ACC112 (cell line): ENCODE data around the gene SLC4A2.
"Not testable (repeated sequence)": the region's sequence is repeated elsewhere in the genome, so short reads cannot be mapped to it uniquely, and the experiment has no call there.

Experiments
- H2AFZ ChIP-seq: fragments of 200-600 bp; sonication (generic); one replicate; pipeline ENCODE4 v1.6.0; 2017; ENCODE audit warnings: antibody characterized with exemption, low read length; ENCODE audit not compliant: unreplicated experiment
- H3K27ac ChIP-seq: fragments of 200-600 bp; sonication (generic); 2 replicates; pipeline ENCODE4 v1.5.1; 2014; ENCODE audit warnings: low read depth, mild to moderate bottlenecking, antibody characterized with exemption, low read length, moderate library complexity
- H3K27me3 ChIP-seq: fragments of 200-600 bp; sonication (generic); 2 replicates; pipeline ENCODE4 v1.6.1; 2014; ENCODE audit warnings: mild to moderate bottlenecking, antibody characterized with exemption, low read length, moderate library complexity, mixed read lengths; ENCODE audit not compliant: insufficient read depth
- H3K36me3 ChIP-seq: fragments of 200-600 bp; sonication (generic); 2 replicates; pipeline ENCODE4 v1.6.1; 2016; ENCODE audit warnings: mild to moderate bottlenecking, antibody characterized with exemption, low read length, moderate library complexity, mixed read lengths; ENCODE audit not compliant: insufficient read depth
- H3K4me1 ChIP-seq: fragments of 200-600 bp; sonication (generic); one replicate; pipeline ENCODE4 v1.6.1; 2016; ENCODE audit warnings: low read length, mixed read lengths; ENCODE audit not compliant: insufficient read depth, unreplicated experiment, control insufficient read depth
- H3K4me3 ChIP-seq: fragments of 200-600 bp; sonication (generic); 2 replicates; pipeline ENCODE4 v1.5.1; 2014; ENCODE audit warnings: mild to moderate bottlenecking, low read depth, low read length
- H3K79me2 ChIP-seq: fragments of 200-600 bp; sonication (generic); one replicate; pipeline ENCODE4 v1.6.0; 2016; ENCODE audit warnings: low read length; ENCODE audit not compliant: control insufficient read depth, unreplicated experiment, insufficient read depth

Gene SLC4A2

DNA sequence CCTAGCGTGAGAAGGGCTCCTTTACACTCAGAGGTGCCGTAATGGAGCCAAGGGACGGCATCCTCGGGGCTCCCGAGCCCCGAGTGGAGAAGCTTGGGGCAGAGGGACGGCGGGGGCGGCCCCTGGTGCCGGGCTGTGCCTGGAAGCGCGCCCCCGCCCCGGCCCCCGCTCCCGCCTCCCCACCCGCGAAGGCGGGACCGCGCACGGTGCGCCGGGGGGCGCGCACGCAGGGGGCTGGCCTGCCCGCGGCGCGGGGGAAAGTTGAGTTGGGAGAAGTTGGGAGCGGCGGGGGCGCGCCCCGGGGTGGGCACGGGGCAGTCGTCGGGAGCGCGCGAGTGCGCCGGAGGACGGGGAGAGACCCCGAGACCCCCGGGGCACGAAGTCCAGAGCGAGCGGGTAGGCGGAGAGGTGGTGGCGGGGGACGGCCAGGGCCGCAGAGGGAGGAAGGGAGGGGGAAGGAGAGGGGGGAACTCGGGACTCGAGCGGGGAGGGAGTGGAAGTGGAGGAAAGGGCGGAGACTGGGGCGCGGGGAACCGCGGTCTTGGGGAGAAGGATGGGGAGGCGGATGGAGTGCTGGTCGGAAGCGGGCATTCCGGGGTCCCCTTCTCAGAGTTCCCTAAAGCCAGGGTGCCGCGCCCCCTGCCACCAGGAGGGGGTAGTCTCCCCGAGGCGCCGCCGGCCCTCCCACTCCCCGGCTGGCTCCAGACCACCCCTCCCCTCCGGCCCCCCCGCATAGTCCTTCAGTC is at the start of gene SLC4A2:
SLC4A2 (plus strand) TSS at position 223 of the 746 bp plus-strand sequence. CDS start 2,399 bp downstream, outside the sequence.
- H3K79me2 ChIP-seq: peaks cover 34% of the 10 kb centered on the region
- peak within 1 kb of the TSS; percentile 85 for H3K27ac ChIP-seq
- peak within 1 kb of the TSS; percentile 91 for H3K4me3 ChIP-seq
- no peaks in the 10 kb centered on the region for H3K27me3 ChIP-seq
- H3K36me3 ChIP-seq: no peaks in the 10 kb centered on the region
- H2AFZ ChIP-seq: peak within 1 kb of the TSS; percentile 71
- H3K4me1 ChIP-seq: peaks cover 44% of the 10 kb centered on the region

- Histone ChIP-seq H3K4me3 (no peak overlapping the region), H3K27me3 (peaks cover 2% of the 10 kb centered on the region; the same call in 1 of the 2 replicates), H3K4me1 (peaks cover 11% of the 10 kb centered on the region), H3K27ac (no peak overlapping the region), H3K79me2 (no peaks in the 10 kb centered on the region), H2AFZ (no peak overlapping the region), H3K36me3 (no peaks in the 10 kb centered on the region)
Measured at GRCh38 chr7:151010037-151010306, 49.4 kb upstream of the SLC4A2 start.

DNA sequence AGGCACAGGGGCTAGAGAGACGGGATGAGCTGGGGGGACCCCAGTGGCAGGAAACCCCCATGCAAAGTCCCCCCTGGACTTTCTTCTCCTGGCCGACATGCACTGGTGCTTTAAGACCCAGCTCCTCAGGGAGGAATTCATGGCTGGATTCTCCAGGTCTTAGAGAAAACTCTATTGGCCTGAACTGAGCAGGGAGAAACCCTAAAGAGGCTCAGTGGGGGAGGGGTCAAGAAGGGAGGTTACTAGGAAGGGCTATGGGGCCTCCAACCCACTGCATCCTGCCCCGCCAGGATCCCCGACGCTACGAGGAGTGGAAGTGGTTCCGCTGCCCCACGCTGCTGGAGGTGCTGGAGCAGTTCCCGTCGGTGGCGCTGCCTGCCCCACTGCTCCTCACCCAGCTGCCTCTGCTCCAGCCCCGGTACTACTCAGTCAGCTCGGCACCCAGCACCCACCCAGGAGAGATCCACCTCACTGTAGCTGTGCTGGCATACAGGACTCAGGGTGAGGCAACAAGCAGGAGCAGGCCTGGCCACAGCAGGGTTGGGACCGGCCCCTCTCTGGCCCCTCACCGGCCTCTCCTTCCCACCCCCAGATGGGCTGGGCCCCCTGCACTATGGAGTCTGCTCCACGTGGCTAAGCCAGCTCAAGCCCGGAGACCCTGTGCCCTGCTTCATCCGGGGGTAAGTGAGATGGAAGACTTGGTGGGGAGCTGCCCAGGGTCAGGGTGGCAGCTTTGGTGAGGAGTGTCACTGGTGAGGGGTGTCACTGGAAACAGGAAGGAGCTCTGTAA is 48.9 kb upstream of the SLC4A2 start:
- H3K4me1 ChIP-seq: peaks cover 11% of the 10 kb centered on the region
- H3K36me3 ChIP-seq: no peaks in the 10 kb centered on the region
- H3K79me2 ChIP-seq: no peaks in the 10 kb centered on the region
- no peak overlapping the region for H3K4me3 ChIP-seq
- no peak overlapping the region for H3K27ac ChIP-seq
- peak overlapping the region; percentile 23 for H2AFZ ChIP-seq
- no peaks in the 10 kb centered on the region for H3K27me3 ChIP-seq

- Histone ChIP-seq H3K36me3 (no peaks in the 10 kb centered on the region), H3K27me3 (no peaks in the 10 kb centered on the region), H3K79me2 (no peaks in the 10 kb centered on the region), H3K4me1 (peaks cover 11% of the 10 kb centered on the region), H2AFZ (peak overlapping the region; percentile 23), H3K4me3 (no peak overlapping the region), H3K27ac (no peak overlapping the region)
Measured at GRCh38 chr7:151011097-151011409, 48.3 kb upstream of the SLC4A2 start.

DNA sequence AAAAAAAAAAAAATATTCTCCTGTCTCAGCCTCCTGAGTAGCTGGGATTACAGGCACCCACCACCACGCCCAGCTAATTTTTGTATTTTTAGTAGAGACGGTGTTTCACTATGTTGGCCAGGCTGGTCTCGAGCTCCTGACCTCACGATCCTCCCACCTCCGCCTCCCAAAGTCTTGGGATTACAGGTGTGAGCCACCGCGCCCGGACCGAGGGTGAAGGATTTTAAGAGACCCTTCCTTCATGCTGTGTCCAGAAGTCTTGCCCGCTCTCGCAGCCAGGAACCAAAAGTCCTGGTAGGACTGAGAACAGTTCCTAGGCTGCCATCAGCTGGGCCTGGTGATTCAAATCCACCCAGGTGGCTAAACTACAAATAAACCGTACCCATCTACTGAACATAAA is 47.8 kb upstream of the SLC4A2 start:
- peaks cover 11% of the 10 kb centered on the region for H3K4me1 ChIP-seq
- 0 out of 2 replicates have a peak overlapping the region, but pooled peaks have one; percentile 5 for H3K27ac ChIP-seq
- not testable (repeated sequence) for H3K27me3 ChIP-seq

GRCh38 chr7:151012031-151012692 is 47.2 kb upstream of the SLC4A2 start:
- Histone ChIP-seq H2AFZ (no peak overlapping the region), H3K27ac (0 out of 2 replicates have a peak overlapping the region, but pooled peaks have one; percentile 5), H3K4me1 (peaks cover 11% of the 10 kb centered on the region), H3K4me3 (no peak overlapping the region), H3K79me2 (no peaks in the 10 kb centered on the region), H3K27me3 (no peaks in the 10 kb centered on the region), H3K36me3 (no peaks in the 10 kb centered on the region)

More for the DNA sequence above, 47.8 kb upstream of the SLC4A2 start:
- not testable (repeated sequence) for H2AFZ ChIP-seq, H3K4me3 ChIP-seq, H3K36me3 ChIP-seq, H3K79me2 ChIP-seq

GRCh38 chr7:151012911-151013347 is 46.5 kb upstream of the SLC4A2 start:
- H3K27ac ChIP-seq: no peak overlapping the region
- H2AFZ ChIP-seq: no peak overlapping the region

GRCh38 chr7:151013356-151013732 is 46.0 kb upstream of the SLC4A2 start:
- Histone ChIP-seq H3K36me3 (no peaks in the 10 kb centered on the region), H3K4me1 (peaks cover 11% of the 10 kb centered on the region), H3K4me3 (peak overlapping the region; percentile 73), H3K79me2 (no peaks in the 10 kb centered on the region), H2AFZ (no peak overlapping the region), H3K27ac (no peak overlapping the region), H3K27me3 (no peaks in the 10 kb centered on the region)

More at GRCh38 chr7:151012911-151013347, 46.5 kb upstream of the SLC4A2 start:
- no peaks in the 10 kb centered on the region for H3K36me3 ChIP-seq
- peaks cover 11% of the 10 kb centered on the region for H3K4me1 ChIP-seq
- no peaks in the 10 kb centered on the region for H3K79me2 ChIP-seq
- H3K4me3 ChIP-seq: peak overlapping the region; percentile 73
- H3K27me3 ChIP-seq: no peaks in the 10 kb centered on the region

- Histone ChIP-seq H3K36me3 (no peaks in the 10 kb centered on the region), H3K79me2 (no peaks in the 10 kb centered on the region), H3K4me1 (peaks cover 12% of the 10 kb centered on the region), H3K4me3 (peak overlapping the region; percentile 73), H2AFZ (peak overlapping the region; percentile 65), H3K27me3 (peaks cover 2% of the 10 kb centered on the region; the same call in 1 of the 2 replicates), H3K27ac (no peak overlapping the region)
Measured at GRCh38 chr7:151013733-151014497, 45.5 kb upstream of the SLC4A2 start.

GRCh38 chr7:151014950-151015349 is 44.4 kb upstream of the SLC4A2 start:
- peaks cover 15% of the 10 kb centered on the region for H3K4me1 ChIP-seq
- H3K79me2 ChIP-seq: no peaks in the 10 kb centered on the region
- H3K27ac ChIP-seq: no peak overlapping the region
- H3K27me3 ChIP-seq: peaks cover 4% of the 10 kb centered on the region; the same call in 1 of the 2 replicates
- no peak overlapping the region for H3K4me3 ChIP-seq
- no peaks in the 10 kb centered on the region for H3K36me3 ChIP-seq
- no peak overlapping the region for H2AFZ ChIP-seq
